HG03342 (cell line): ENCODE measurements around the gene SUB1.
A peak's percentile ranks its signal among the peaks of the same experiment; 100 is the strongest.

Experiments used
- ATAC-seq: cut with Tn5 transposase; IDR thresholded peaks from one replicate; pipeline ENCODE4 v1.9.1; 2021; ENCODE audit warnings: mild to moderate bottlenecking, moderate library complexity; ENCODE audit not compliant: unreplicated experiment

Gene SUB1

GRCh38 chr5:32563614-32564013, 21.7 kb upstream of the SUB1 start:
- ATAC-seq, result no peak

- ATAC-seq, result no peak
These were observed 20.2 kb upstream of the SUB1 start for GRCh38 chr5:32565145-32565544.

GRCh38 chr5:32566319-32567111, 18.8 kb upstream of the SUB1 start:
- no peak for ATAC-seq

GRCh38 chr5:32571128-32571527, 14.2 kb upstream of the SUB1 start:
- no peak for ATAC-seq

- ATAC-seq, result peak; percentile 92
These were observed 12.4 kb upstream of the SUB1 start for GRCh38 chr5:32572778-32573480.

- peak; percentile 4 for ATAC-seq
These were observed 11.9 kb upstream of the SUB1 start for GRCh38 chr5:32573481-32573854.

GRCh38 chr5:32574540-32575175, 10.7 kb upstream of the SUB1 start:
- ATAC-seq, result no peak

GRCh38 chr5:32578363-32578762, 7.0 kb upstream of the SUB1 start:
- no peak for ATAC-seq

GRCh38 chr5:32578764-32579163, 6.6 kb upstream of the SUB1 start:
- no peak for ATAC-seq

GRCh38 chr5:32581010-32581785, 4.2 kb upstream of the SUB1 start:
- no peak for ATAC-seq

- peak; percentile 79 for ATAC-seq
These were observed 1.6 kb upstream of the SUB1 start for GRCh38 chr5:32583582-32584232.

GRCh38 chr5:32584646-32585045, 711 bp upstream of the SUB1 start:
- ATAC-seq, result no peak

- ATAC-seq, result no peak
These were observed 273 bp upstream of the SUB1 start for GRCh38 chr5:32585122-32585445.

GRCh38 chr5:32586276-32586599, 881 bp downstream of the SUB1 start:
- no peak for ATAC-seq

- ATAC-seq, result no peak
These were observed 1.8 kb downstream of the SUB1 start for GRCh38 chr5:32587067-32587551.

- ATAC-seq, result no peak
These were observed 4.1 kb downstream of the SUB1 start for GRCh38 chr5:32589416-32589815.

GRCh38 chr5:32589942-32590869, 4.8 kb downstream of the SUB1 start:
- no peak for ATAC-seq

- no peak for ATAC-seq
These were observed 9.8 kb downstream of the SUB1 start for GRCh38 chr5:32595118-32595517.

- no peak for ATAC-seq
These were observed 11.8 kb downstream of the SUB1 start for GRCh38 chr5:32597041-32597629.
